Muscle of arm (tissue), 12 donors: ENCODE data around the gene RPL10. TPM values are rescaled to one million over a fixed set of nuclear protein-coding genes. Genes with fewer than 3 reads are reported as not detected.
"Not testable (repeated sequence)": the region's sequence is repeated elsewhere in the genome, so short reads cannot be mapped to it uniquely, and the experiment has no call there.

Experiments used
- DNase-seq: peaks from one replicate; pipeline ENCODE4 v3.0.0-alpha.2; 2013
- polyA plus RNA-seq, 12 donors: library from polyadenylated mRNA; unstranded; fragments of 120-200 nt; gene quantifications; one replicate each; pipeline ENCODE4 v1.2.1, GENCODE V29; 2013; ENCODE audit not compliant: insufficient read length in 12 of 12

Gene RPL10
- polyA plus RNA-seq, 12 donors, result 1,129 to 5,997 (median 5,399) TPM

- DNase-seq, result not testable (repeated sequence)
Measured at GRCh38 chrX:154389812-154390747, 8.1 kb upstream of the RPL10 start.

GRCh38 chrX:154396363-154396762 is 1.8 kb upstream of the RPL10 start:
- not testable (repeated sequence) for DNase-seq

GRCh38 chrX:154396973-154397887 is 947 bp upstream of the RPL10 start:
- no peak for DNase-seq

- DNase-seq, result peak; percentile 83
Measured at GRCh38 chrX:154398668-154399526, 720 bp downstream of the RPL10 start.

- no peak for DNase-seq
Measured at GRCh38 chrX:154399527-154400368, 1.6 kb downstream of the RPL10 start.

GRCh38 chrX:154400369-154400817 is 2.2 kb downstream of the RPL10 start:
- DNase-seq, result not testable (repeated sequence)

- DNase-seq, result no peak
Measured at GRCh38 chrX:154401045-154401799, 3.0 kb downstream of the RPL10 start.

GRCh38 chrX:154401918-154402621 is 3.9 kb downstream of the RPL10 start:
- DNase-seq, result no peak

- no peak for DNase-seq
Measured at GRCh38 chrX:154402622-154403127, 4.5 kb downstream of the RPL10 start.

GRCh38 chrX:154403192-154403591 is 5.0 kb downstream of the RPL10 start:
- no peak for DNase-seq

GRCh38 chrX:154403858-154404257 is 5.7 kb downstream of the RPL10 start:
- DNase-seq, result no peak

GRCh38 chrX:154404625-154405192 is 6.5 kb downstream of the RPL10 start:
- no peak for DNase-seq

- no peak for DNase-seq
Measured at GRCh38 chrX:154408659-154409221, 10.6 kb downstream of the RPL10 start.

- no peak for DNase-seq
Measured at GRCh38 chrX:154409222-154409871, 11.2 kb downstream of the RPL10 start, which contains the start of gene DNASE1L1. DNASE1L1 (minus strand) TSS chrX:154409254; CDS start chrX:154405568, 3,686 bp downstream.

- peak; percentile 46 for DNase-seq
Measured at GRCh38 chrX:154411981-154412340, 13.8 kb downstream of the RPL10 start.

GRCh38 chrX:154412468-154412867 is 14.3 kb downstream of the RPL10 start:
- DNase-seq, result no peak

GRCh38 chrX:154413142-154413541 is 15.0 kb downstream of the RPL10 start:
- no peak for DNase-seq
